Esophagus muscularis mucosa (tissue), 3 donors: ENCODE data around the gene INPPL1.

ENCODE experiments used
- POLR2A ChIP-seq: fragments of 450-650 bp; IDR thresholded peaks from one replicate; pipeline ENCODE4 v1.6.1; 2017; ENCODE audit warnings: antibody characterized with exemption, moderate library complexity, mild to moderate bottlenecking, low read depth
- POLR2AphosphoS5 ChIP-seq, 2 donors: sonication (generic); formaldehyde crosslinking; IDR thresholded peaks; one replicate each; pipeline ENCODE4 v1.6.1; 2017; ENCODE audit warnings: antibody characterized with exemption in 2 of 2
- TF ChIP-seq, protein P1 (sequence below), 3 experiments: fragments of 200-600 bp in 2 of 3; fragments of 450-650 bp in 1 of 3; sonication (generic) in 2 of 3; IDR thresholded peaks; one replicate each; pipeline ENCODE4 v1.5.1; 2017 to 2019; ENCODE audit warnings: antibody characterized with exemption in 3 of 3, mild to moderate bottlenecking in 2 of 3, moderate library complexity in 1 of 3

DNA sequence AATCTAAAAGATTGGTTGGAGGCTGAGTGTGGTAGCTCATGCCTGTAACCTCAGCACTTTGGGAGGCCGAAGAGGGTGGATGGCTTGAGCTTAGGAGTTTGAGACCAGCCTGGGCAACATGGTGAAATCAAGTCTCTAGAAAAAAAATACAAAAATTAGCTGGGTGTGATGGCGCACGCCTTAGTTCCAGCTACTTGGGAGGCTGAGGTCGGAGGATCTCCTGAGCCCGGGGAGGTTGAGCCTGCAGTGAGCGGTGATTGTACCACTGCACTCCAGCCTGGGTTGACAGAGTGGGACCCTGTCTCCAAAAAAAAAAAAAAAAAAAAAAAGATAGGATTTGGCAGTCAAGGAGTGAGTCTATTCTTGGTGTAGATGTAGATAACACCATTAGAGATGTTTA is 22.0 kb upstream of the INPPL1 start:
- TF ChIP-seq, protein P1, sequence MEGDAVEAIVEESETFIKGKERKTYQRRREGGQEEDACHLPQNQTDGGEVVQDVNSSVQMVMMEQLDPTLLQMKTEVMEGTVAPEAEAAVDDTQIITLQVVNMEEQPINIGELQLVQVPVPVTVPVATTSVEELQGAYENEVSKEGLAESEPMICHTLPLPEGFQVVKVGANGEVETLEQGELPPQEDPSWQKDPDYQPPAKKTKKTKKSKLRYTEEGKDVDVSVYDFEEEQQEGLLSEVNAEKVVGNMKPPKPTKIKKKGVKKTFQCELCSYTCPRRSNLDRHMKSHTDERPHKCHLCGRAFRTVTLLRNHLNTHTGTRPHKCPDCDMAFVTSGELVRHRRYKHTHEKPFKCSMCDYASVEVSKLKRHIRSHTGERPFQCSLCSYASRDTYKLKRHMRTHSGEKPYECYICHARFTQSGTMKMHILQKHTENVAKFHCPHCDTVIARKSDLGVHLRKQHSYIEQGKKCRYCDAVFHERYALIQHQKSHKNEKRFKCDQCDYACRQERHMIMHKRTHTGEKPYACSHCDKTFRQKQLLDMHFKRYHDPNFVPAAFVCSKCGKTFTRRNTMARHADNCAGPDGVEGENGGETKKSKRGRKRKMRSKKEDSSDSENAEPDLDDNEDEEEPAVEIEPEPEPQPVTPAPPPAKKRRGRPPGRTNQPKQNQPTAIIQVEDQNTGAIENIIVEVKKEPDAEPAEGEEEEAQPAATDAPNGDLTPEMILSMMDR (IDR thresholded peaks at IDR 0.05) = no peak
- TF ChIP-seq POLR2A = no peak
- TF ChIP-seq POLR2AphosphoS5 (IDR thresholded peaks at IDR 0.05) = no peak
